K562 (cell line): Measurements from ENCODE around the gene AFF1. TPM values are rescaled to one million over a fixed set of nuclear protein-coding genes. Genes with fewer than 3 reads are reported as not detected.

Experiments
- ATAC-seq: fragments of 200-7000 bp; cut with Tn5 transposase; 3 replicates; pipeline ENCODE4 v1.9.1; 2020; ENCODE audit warnings: moderate library complexity
- BruUV-seq: library from RNA; stranded (reverse); fragments of 400-500 nt; replicated peaks from 2 replicates; lab custom pipeline; 2021; lab: Mats Ljungman, UMichigan
- CTCF ChIA-PET: fragments of 300-600 bp; formaldehyde crosslinking; extraction: SDS; loops from one replicate; lab custom pipeline; 2021; ENCODE audit warnings: low intra/inter-chr PET ratio; lab: Yijun Ruan, JAX
- POLR2A ChIA-PET: fragments of 300-600, 350-650 bp; sonication (Branson Sonifier 250); formaldehyde crosslinking; extraction: SDS; loops from one replicate; lab custom pipeline; 2021; ENCODE audit warnings: antibody characterized with exemption, inconsistent platforms; lab: Yijun Ruan, JAX
- DNase-seq, 4 experiments: peaks; one replicate each; pipeline versions ENCODE4 v3.0.0 to v3.0.0-alpha.2; 2011 to 2018; ENCODE audit warnings: low spot score in 3 of 4, mixed read lengths in 3 of 4; ENCODE audit errors: extremely low read depth in 1 of 4
- FAIRE-seq: peaks from 2 replicates; lab custom pipeline; 2011; peaks lifted over from hg19 to GRCh38; lab: Jason Lieb, UNC
- H2AFZ ChIP-seq: 2 replicates; pipeline ENCODE4 v1.6.0; 2011; ENCODE audit warnings: low read depth, low read length, control low read depth, inconsistent platforms
- H3K27ac ChIP-seq: fragments of 200-600 bp; 3 replicates; pipeline ENCODE4 v1.8.0; 2011; ENCODE audit warnings: low read depth, mild to moderate bottlenecking, control low read depth, inconsistent platforms, low read length, moderate library complexity, mixed read lengths; ENCODE audit errors: extremely low read depth
- H3K27me3 ChIP-seq, 2 experiments: fragments of 300-600 bp in 1 of 2; 2 replicates in 1 of 2; 3 replicates in 1 of 2; pipeline versions ENCODE4 v1.6.0 to v1.8.0; 2011; ENCODE audit warnings: inconsistent platforms in 2 of 2, low read length in 2 of 2, mild to moderate bottlenecking in 1 of 2, mixed read lengths in 1 of 2, moderate library complexity in 1 of 2; ENCODE audit not compliant: control insufficient read depth in 2 of 2, insufficient read depth in 2 of 2
- H3K36me3 ChIP-seq: fragments of 300-600 bp; 3 replicates; pipeline ENCODE4 v1.8.0; 2011; ENCODE audit warnings: mild to moderate bottlenecking, low read length, inconsistent platforms; ENCODE audit not compliant: control insufficient read depth, insufficient read depth
- H3K4me1 ChIP-seq, 2 experiments: fragments of 200-600 bp in 1 of 2; replicated peaks in 1 of 2; 2 replicates in 1 of 2; 3 replicates in 1 of 2; pipeline versions ENCODE4 v1.5.1 to v1.8.0; 2011; ENCODE audit warnings: inconsistent platforms in 2 of 2, low read length in 2 of 2, mild to moderate bottlenecking in 1 of 2, mixed read lengths in 1 of 2, moderate library complexity in 1 of 2; ENCODE audit not compliant: control insufficient read depth in 2 of 2, insufficient read depth in 2 of 2
- H3K4me2 ChIP-seq: 2 replicates; pipeline ENCODE4 v1.6.1; 2011; ENCODE audit warnings: low read length, control low read depth, inconsistent platforms, mixed read lengths; ENCODE audit not compliant: insufficient read depth
- H3K4me3 ChIP-seq: fragments of 200-600 bp; sonication (generic), shearing (Covaris generic); 2 replicates; pipeline ENCODE4 v1.5.1; 2016; ENCODE audit warnings: control low read depth, inconsistent platforms
- H3K79me2 ChIP-seq: fragments of 200-600 bp; 3 replicates; pipeline ENCODE4 v1.8.0; 2011; ENCODE audit warnings: low read length, inconsistent platforms; ENCODE audit not compliant: control insufficient read depth, insufficient read depth
- H3K9ac ChIP-seq, 2 experiments: 2 replicates each; pipeline versions ENCODE4 v1.6.0 to v1.6.1; 2011; ENCODE audit warnings: low read depth in 2 of 2, low read length in 2 of 2, control low read depth in 1 of 2, inconsistent platforms in 1 of 2, mild to moderate bottlenecking in 1 of 2, mixed read lengths in 1 of 2; ENCODE audit not compliant: insufficient read depth in 1 of 2
- H3K9me1 ChIP-seq: one replicate; pipeline ENCODE4 v1.6.0; 2011; ENCODE audit warnings: inconsistent platforms, mild to moderate bottlenecking, low read length, moderate library complexity; ENCODE audit not compliant: control insufficient read depth, insufficient read depth
- H3K9me3 ChIP-seq: replicated peaks from 2 replicates; pipeline ENCODE4 v1.5.1; 2011; ENCODE audit warnings: low read depth, low read length, inconsistent platforms; ENCODE audit not compliant: control insufficient read depth, insufficient read depth
- H4K20me1 ChIP-seq: replicated peaks from 2 replicates; pipeline ENCODE4 v1.6.1; 2011; ENCODE audit warnings: low read length, inconsistent platforms, mixed read lengths; ENCODE audit not compliant: control insufficient read depth, insufficient read depth
- ARID1B ChIP-seq: fragments of 450-650 bp; IDR thresholded peaks from 2 replicates; pipeline ENCODE4 v1.6.1; 2016; ENCODE audit warnings: antibody characterized with exemption, mild to moderate bottlenecking, inconsistent platforms
- BCL6 ChIP-seq: fragments of 250-450 bp; sonication (Bioruptor Pico); IDR thresholded peaks from 2 replicates; pipeline ENCODE4 v1.4.0; 2020
- HNRNPK ChIP-seq: fragments of 200-400 bp; formaldehyde crosslinking; IDR thresholded peaks from one replicate; pipeline ENCODE4 v1.6.1; 2018; ENCODE audit warnings: mild to moderate bottlenecking, low read depth, low read length; ENCODE audit not compliant: poor library complexity, severe bottlenecking
- ILF3 ChIP-seq: fragments of 450-650 bp; IDR thresholded peaks from 2 replicates; pipeline ENCODE4 v1.6.1; 2018; ENCODE audit warnings: antibody characterized with exemption, mild to moderate bottlenecking, moderate library complexity, borderline replicate concordance
- MAX ChIP-seq: sonication (generic); formaldehyde crosslinking; IDR thresholded peaks from 2 replicates; pipeline ENCODE4 v1.9.0; 2022; ENCODE audit warnings: mild to moderate bottlenecking, missing genetic modification reagents
- MEIS2 ChIP-seq: fragments of 450-650 bp; IDR thresholded peaks from 2 replicates; pipeline ENCODE4 v1.6.1; 2014; ENCODE audit warnings: mild to moderate bottlenecking; ENCODE audit not compliant: partially characterized antibody
- NCOR1 ChIP-seq: fragments of 450-650 bp; IDR thresholded peaks from 2 replicates; pipeline ENCODE4 v1.6.1; 2016; ENCODE audit warnings: mild to moderate bottlenecking, moderate library complexity
- NFIC ChIP-seq: fragments of 450-650 bp; IDR thresholded peaks from 2 replicates; pipeline ENCODE4 v1.6.1; 2017; ENCODE audit warnings: mild to moderate bottlenecking, inconsistent platforms
- TSHZ1 ChIP-seq: fragments of 250-450 bp; sonication (Bioruptor Pico); IDR thresholded peaks from 2 replicates; pipeline ENCODE4 v1.4.0; 2020; ENCODE audit warnings: mild to moderate bottlenecking, moderate library complexity
- ZBTB7A ChIP-seq: IDR thresholded peaks from 2 replicates; pipeline ENCODE4 v1.6.1; 2011; ENCODE audit warnings: low read depth, mild to moderate bottlenecking, low read length, moderate library complexity, borderline replicate concordance; ENCODE audit not compliant: control insufficient read depth
- ZNF165 ChIP-seq: fragments of 250-450 bp; sonication (Bioruptor Pico); IDR thresholded peaks from 2 replicates; pipeline ENCODE4 v1.4.0; 2020; ENCODE audit warnings: borderline replicate concordance
- WGBS: fragments of 100-300 bp; shearing (Covaris generic); methylation state at CpG from one replicate; pipeline ENCODE4 v1.1.6; 2016; ENCODE audit warnings: low coverage, mixed read lengths; ENCODE audit not compliant: insufficient coverage; ENCODE audit errors: missing lambda C conversion rate; 5-methylcytosine and 5-hydroxymethylcytosine counted together
- in situ Hi-C: fragments of 300-500 bp; cut with MboI; formaldehyde crosslinking; loops from 4 replicates; pipeline ENCODE4 v1.15.0; 2018; ENCODE audit warnings: inconsistent platforms, mixed read lengths
- intact Hi-C: fragments of 100-400 bp; cut with micrococcal nuclease; formaldehyde crosslinking; loops from 2 replicates; pipeline ENCODE4 v1.14.2; 2022
- polyA plus RNA-seq, 8 experiments: library from polyadenylated mRNA; depleted of rRNA in 4 of 8; stranded (reverse) in 5 of 8; unstranded in 3 of 8; fragments of >200 nt; fragmentation: Nextera tagmentation in 2 of 8; fragmentation: Illumina TruSeq in 1 of 8; extraction: Ambion mirVana in 2 of 8; extraction: Trizol in 1 of 8; gene quantifications; 2 replicates each; pipeline versions ENCODE4 v1.2.1 to v1.2.3, GENCODE V29; 2011 to 2014; ENCODE audit warnings: inconsistent platforms in 1 of 8, missing spikeins in 1 of 8
- total RNA-seq, 7 experiments: library from RNA; depleted of rRNA in 6 of 7; stranded (reverse); fragments of >200 nt in 6 of 7; fragmentation: Illumina TruSeq in 2 of 7; extraction: Trizol in 2 of 7; gene quantifications; 2 replicates each; pipeline versions ENCODE4 v1.2.1 to v1.2.3, GENCODE V29; 2011 to 2021; ENCODE audit warnings: low replicate concordance in 1 of 7

The AFF1 gene
- total and polyA plus RNA-seq, 9 of the 15 experiments (the other 6 are each of a cell fraction or from before 2014, with no cell fraction given) = 4.1 to 47.5 (median 17.2) TPM

- Histone ChIP-seq H3K9me1 (peaks cover 3% of the 10 kb centered on the region), H3K27ac (no peak overlapping the region; the same call in 2 of the 3 replicates), H2AFZ (no peak overlapping the region), H3K36me3 (peaks cover 2% of the 10 kb centered on the region; the same call in 1 of the 3 replicates), H3K4me1 (peaks cover 24 to 45% of the 10 kb centered on the region in 2 experiments), H3K79me2 (peaks cover 32% of the 10 kb centered on the region), H3K4me2 (no peak overlapping the region), H4K20me1 (peaks cover 4% of the 10 kb centered on the region), H3K4me3 (no peak overlapping the region), H3K9ac (peak overlapping the region in 1 of 2 experiments; percentile 32; a peak in 1 of 4 replicates), H3K9me3 (no peaks in the 10 kb centered on the region), H3K27me3 (no peaks in the 10 kb centered on the region)
- POLR2A ChIA-PET = interaction anchor here (0.6 to 1.9 kb wide), 4 partner anchors 10 to 36 kb away, joined by 3 to 7 read pairs (median 3); partner anchors contain the start of gene AFF1
- no peak for FAIRE-seq
- TF ChIP-seq NFIC (peak; percentile 91), MAX (CRISPR knock-in tag) (no peak)
- 43% methylated on average over 8 of the region's 8 CpGs for WGBS
- in situ Hi-C loops (no loop called here), intact Hi-C loops (no loop called here)
- CTCF ChIA-PET = no interaction called here
- no TSS peak for BruUV-seq
- DNase-seq = no peak
- 0 out of 3 replicates have a peak, but pooled peaks have one; percentile 9 for ATAC-seq
Observed at GRCh38 chr4:86970447-86971354, 35.9 kb downstream of the AFF1 start.

GRCh38 chr4:86971355-86971683, 36.5 kb downstream of the AFF1 start:
- peaks cover 32% of the 10 kb centered on the region for H3K79me2 ChIP-seq
- TF ChIP-seq NCOR1 (peak; percentile 29; the same call in 1 of the 2 replicates), ZBTB7A (no peak), TSHZ1 (CRISPR knock-in tag) (no peak), BCL6 (CRISPR knock-in tag) (no peak), ARID1B (0 out of 2 replicates have a peak, but pooled peaks have one; percentile 16), ZNF165 (CRISPR knock-in tag) (no peak), ILF3 (no peak), HNRNPK (no peak), MEIS2 (peak; percentile 42)

More at GRCh38 chr4:86971355-86971683, 36.5 kb downstream of the AFF1 start:
- BruUV-seq = no TSS peak
- no peak for FAIRE-seq
- intact Hi-C loops (no loop called here), in situ Hi-C loops (no loop called here)
- Histone ChIP-seq H3K9me1 (peaks cover 3% of the 10 kb centered on the region), H3K4me1 (peaks cover 24 to 42% of the 10 kb centered on the region in 2 experiments), H3K27ac (no peak overlapping the region), H2AFZ (no peak overlapping the region), H3K9me3 (no peaks in the 10 kb centered on the region), H3K4me3 (no peak overlapping the region), H3K36me3 (peaks cover 2% of the 10 kb centered on the region; the same call in 1 of the 3 replicates), H3K27me3 (no peaks in the 10 kb centered on the region), H3K9ac (no peak overlapping the region), H3K4me2 (no peak overlapping the region), H4K20me1 (peaks cover 4% of the 10 kb centered on the region)
- DNase-seq = no peak
- ATAC-seq = no peak
- ChIA-PET CTCF (no interaction called here), POLR2A (interaction anchor here (1.0 to 1.9 kb wide), 4 partner anchors 10 to 36 kb away, joined by 3 to 7 read pairs (median 4); partner anchors contain the start of gene AFF1)
